Psoas muscle (tissue), 8 donors: Measurements from ENCODE around the gene SIRT6. TPM values are rescaled to one million over a fixed set of nuclear protein-coding genes. Genes with fewer than 3 reads are reported as not detected.

Source experiments
- ATAC-seq, 4 donors: fragments of 200-7000 bp; cut with Tn5 transposase; one replicate each; pipeline ENCODE4 v1.9.1; 2020; ENCODE audit warnings: moderate library complexity in 3 of 4, mild to moderate bottlenecking in 2 of 4
- DNase-seq, 2 donors: peaks; one replicate each; pipeline ENCODE4 v3.0.0-alpha.2; 2020
- H3K27ac ChIP-seq: fragments of 200-600 bp; one replicate; pipeline ENCODE4 v1.8.0; 2022
- H3K27me3 ChIP-seq, 3 donors: fragments of 200-600 bp in 1 of 3; one replicate each; pipeline versions ENCODE4 v1.6.1 to v1.8.0; 2013 to 2022; ENCODE audit warnings: low read length in 2 of 3, mild to moderate bottlenecking in 2 of 3, moderate library complexity in 1 of 3; ENCODE audit not compliant: insufficient read depth in 3 of 3
- H3K36me3 ChIP-seq, 2 donors: fragments of 200-600 bp in 1 of 2; one replicate each; pipeline versions ENCODE4 v1.6.1 to v1.8.0; 2013 to 2022; ENCODE audit warnings: low read depth in 1 of 2, mild to moderate bottlenecking in 1 of 2, moderate library complexity in 1 of 2; ENCODE audit not compliant: insufficient read depth in 1 of 2
- H3K4me1 ChIP-seq: fragments of 200-600 bp; one replicate; pipeline ENCODE4 v1.8.0; 2022
- H3K4me3 ChIP-seq: fragments of 200-600 bp; one replicate; pipeline ENCODE4 v1.8.0; 2022; ENCODE audit warnings: mild to moderate bottlenecking
- H3K9me3 ChIP-seq: fragments of 200-600 bp; one replicate; pipeline ENCODE4 v1.8.0; 2022
- WGBS, 3 donors: extraction: QIAGEN DNeasy Blood & Tissue Kit; methylation state at CpG; one replicate each; pipeline versions ENCODE4 v1.1.6 to v1.1.7; 2013; 5-methylcytosine and 5-hydroxymethylcytosine counted together
- intact Hi-C, 2 donors: fragments of 100-400 bp; cut with DNase I; formaldehyde crosslinking; loops; one replicate each; pipeline versions ENCODE4 v1.11.0 to v1.14.2; 2022
- polyA plus RNA-seq, 3 donors: library from polyadenylated mRNA; stranded (reverse); fragments of 200-250 nt; gene quantifications; one replicate each; pipeline ENCODE4 v1.2.3, GENCODE V29; 2013
- total RNA-seq, 4 donors: library from RNA; stranded (reverse); fragmentation: NEBNext Ultra II Directional in 2 of 4; extraction: Animal tissue kit (Norgen Biotek cat#: 25700) in 2 of 4; gene quantifications; one replicate each; pipeline versions ENCODE4 v1.2.1 to v1.2.4, GENCODE V29; 2021 to 2023
- TF ChIP-seq, protein P1 (sequence below): fragments of 200-600 bp; IDR thresholded peaks from one replicate; pipeline ENCODE4 v1.8.0; 2022; ENCODE audit warnings: antibody characterized with exemption
- donor health status: healthy with polysubstance abuse.
- donor health status: DM: no; HTN: no; CAD: no; lungs with moderate emphysema.
- donor health status: Bipolar disorder and iron deficiency.
- donor health status: healthy.
- donor health status: DM: yes; HTN: yes; CAD: no.
- donor health status: DM: no; HTN: no; CAD: no.
- donor health status: DM: no; HTN: no; CAD: no.
- donor health status: DM: yes; HTN: yes; CAD: no.

The SIRT6 gene
- total and polyA plus RNA-seq, 7 donors: 8.4 to 23.5 (median 13.1) TPM

DNA sequence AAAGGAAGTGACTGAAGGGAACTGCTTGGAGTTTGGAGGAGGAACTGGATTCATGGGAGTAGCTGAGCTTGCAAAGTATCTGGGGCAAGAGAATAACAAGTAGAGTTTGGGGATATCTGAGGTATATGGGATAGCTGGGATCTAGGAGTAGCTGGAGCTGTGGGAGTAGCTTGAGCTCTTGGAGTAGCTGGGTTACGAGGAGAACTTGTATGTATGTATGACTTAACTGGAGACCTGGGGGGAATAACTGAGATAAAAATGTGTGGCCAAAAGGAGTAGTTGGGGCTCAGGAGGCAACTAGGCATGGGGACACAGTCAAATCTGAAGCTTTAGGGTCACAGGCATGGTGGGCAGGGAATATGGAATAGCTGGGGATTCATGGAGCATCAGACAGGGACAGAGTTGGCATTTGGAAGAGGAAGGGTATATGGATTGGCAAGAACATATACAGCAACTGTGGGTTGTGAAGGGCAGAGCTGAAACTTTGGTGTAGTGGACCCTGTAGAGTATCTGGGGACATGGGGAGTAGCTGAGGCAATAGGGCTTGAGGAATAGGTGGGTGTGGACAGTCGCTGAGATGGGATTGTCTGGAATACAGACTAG is 18.7 kb upstream of the SIRT6 start:
- 47 to 85% (median 77%) methylated on average over 2 of the region's 2 CpGs for WGBS, 3 donors
- Histone ChIP-seq H3K4me3 (no peak overlapping the region), H3K36me3 (no peaks in the 10 kb centered on the region), H3K4me1 (peaks cover 3% of the 10 kb centered on the region), H3K27me3 (peaks cover 0 to 46% (median 18%) of the 10 kb centered on the region in 3 donors), H3K9me3 (no peaks in the 10 kb centered on the region), H3K27ac (no peak overlapping the region)
- intact Hi-C loops: loop anchor here in 1 of 2 donors (10.0 kb wide), 1 partner anchor 216 kb away; the partner anchor contains the start of gene EEF2
- TF ChIP-seq, protein P1, sequence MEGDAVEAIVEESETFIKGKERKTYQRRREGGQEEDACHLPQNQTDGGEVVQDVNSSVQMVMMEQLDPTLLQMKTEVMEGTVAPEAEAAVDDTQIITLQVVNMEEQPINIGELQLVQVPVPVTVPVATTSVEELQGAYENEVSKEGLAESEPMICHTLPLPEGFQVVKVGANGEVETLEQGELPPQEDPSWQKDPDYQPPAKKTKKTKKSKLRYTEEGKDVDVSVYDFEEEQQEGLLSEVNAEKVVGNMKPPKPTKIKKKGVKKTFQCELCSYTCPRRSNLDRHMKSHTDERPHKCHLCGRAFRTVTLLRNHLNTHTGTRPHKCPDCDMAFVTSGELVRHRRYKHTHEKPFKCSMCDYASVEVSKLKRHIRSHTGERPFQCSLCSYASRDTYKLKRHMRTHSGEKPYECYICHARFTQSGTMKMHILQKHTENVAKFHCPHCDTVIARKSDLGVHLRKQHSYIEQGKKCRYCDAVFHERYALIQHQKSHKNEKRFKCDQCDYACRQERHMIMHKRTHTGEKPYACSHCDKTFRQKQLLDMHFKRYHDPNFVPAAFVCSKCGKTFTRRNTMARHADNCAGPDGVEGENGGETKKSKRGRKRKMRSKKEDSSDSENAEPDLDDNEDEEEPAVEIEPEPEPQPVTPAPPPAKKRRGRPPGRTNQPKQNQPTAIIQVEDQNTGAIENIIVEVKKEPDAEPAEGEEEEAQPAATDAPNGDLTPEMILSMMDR: no peak
- DNase-seq (no peak), ATAC-seq (no peak)

DNA sequence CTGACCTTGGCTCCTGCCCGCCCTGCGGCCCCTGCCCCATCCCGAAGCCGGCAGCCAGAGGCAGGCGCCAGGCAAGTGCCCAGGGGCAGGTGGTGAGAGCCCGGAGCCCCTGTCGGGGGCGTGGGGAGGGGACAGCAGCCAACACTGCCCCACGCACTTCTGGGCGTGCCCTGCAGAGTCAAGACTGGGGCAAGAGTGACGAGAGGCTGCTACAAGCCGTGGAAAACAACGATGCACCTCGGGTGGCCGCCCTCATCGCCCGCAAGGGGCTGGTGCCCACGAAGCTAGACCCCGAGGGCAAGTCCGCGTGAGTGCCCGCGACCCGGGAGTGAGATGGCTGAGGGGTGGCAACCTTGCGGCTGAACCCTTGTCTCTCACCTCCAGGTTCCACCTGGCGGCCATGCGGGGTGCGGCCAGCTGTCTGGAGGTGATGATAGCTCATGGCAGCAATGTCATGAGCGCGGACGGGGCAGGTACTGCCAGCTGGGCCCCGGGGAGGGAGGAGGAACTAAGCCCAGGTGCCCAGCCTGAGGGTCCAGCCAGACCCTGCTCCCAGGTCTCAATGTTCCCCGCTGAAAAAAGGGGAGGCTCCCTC is 17.4 kb upstream of the SIRT6 start:
- 64 to 71% (median 68%) methylated on average over 33 of the region's 33 CpGs for WGBS, 3 donors
- peaks cover 1% of the 10 kb centered on the region for H3K4me1 ChIP-seq
- H3K36me3 ChIP-seq: no peaks in the 10 kb centered on the region
- DNase-seq (no peak), ATAC-seq (no peak)
- no peak overlapping the region for H3K27ac ChIP-seq
- TF ChIP-seq, protein P1: no peak
- H3K27me3 ChIP-seq: peaks cover 0 to 56% (median 20%) of the 10 kb centered on the region in 3 donors
- no peaks in the 10 kb centered on the region for H3K9me3 ChIP-seq
- H3K4me3 ChIP-seq: no peak overlapping the region
- intact Hi-C loops: loop anchor here in 1 of 2 donors (10.0 kb wide), 1 partner anchor 215 kb away; the partner anchor contains the start of gene EEF2

DNA sequence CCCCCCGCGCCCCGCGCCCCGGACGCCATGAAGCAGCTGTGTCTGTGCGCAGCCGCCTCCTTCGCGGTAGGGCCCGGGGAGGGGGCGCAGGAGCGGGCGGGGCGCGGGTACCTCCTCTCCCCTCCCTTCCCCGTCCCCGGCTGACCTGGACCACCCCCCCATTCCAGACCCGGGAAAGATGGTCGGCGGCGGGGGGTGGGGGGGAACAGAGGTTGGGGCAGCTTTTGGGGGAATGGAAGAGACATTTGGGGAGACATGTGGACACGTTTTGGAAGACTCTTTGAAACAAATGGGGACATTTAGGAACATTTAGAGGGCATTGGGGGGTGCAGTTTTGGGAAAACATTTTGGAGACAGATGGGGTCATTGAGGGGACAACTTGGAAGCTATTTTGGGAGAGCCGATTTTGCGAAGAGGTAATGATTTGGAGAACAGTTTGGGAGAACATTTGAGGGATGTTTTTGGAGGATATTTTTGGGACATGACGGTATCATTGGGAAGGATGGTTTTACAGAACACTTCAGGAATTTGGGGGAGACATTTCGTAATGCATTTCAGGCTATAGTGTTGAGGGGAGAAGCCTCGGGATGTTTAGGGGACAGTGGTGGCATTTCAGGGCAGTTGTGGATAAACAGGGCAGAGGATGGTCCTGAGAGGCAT is 16.2 kb upstream of the SIRT6 start:
- Histone ChIP-seq H3K27me3 (peaks cover 0 to 64% (median 22%) of the 10 kb centered on the region in 3 donors), H3K4me3 (no peak overlapping the region), H3K27ac (no peak overlapping the region), H3K36me3 (no peaks in the 10 kb centered on the region), H3K4me1 (no peaks in the 10 kb centered on the region), H3K9me3 (no peaks in the 10 kb centered on the region)
- TF ChIP-seq, protein P1: no peak
- no peak for ATAC-seq
- DNase-seq: no peak
- WGBS, 3 donors: 4 to 13% (median 12%) methylated on average over 6 to 28 of the region's 28 CpGs
- intact Hi-C loops: no loop called here

DNA sequence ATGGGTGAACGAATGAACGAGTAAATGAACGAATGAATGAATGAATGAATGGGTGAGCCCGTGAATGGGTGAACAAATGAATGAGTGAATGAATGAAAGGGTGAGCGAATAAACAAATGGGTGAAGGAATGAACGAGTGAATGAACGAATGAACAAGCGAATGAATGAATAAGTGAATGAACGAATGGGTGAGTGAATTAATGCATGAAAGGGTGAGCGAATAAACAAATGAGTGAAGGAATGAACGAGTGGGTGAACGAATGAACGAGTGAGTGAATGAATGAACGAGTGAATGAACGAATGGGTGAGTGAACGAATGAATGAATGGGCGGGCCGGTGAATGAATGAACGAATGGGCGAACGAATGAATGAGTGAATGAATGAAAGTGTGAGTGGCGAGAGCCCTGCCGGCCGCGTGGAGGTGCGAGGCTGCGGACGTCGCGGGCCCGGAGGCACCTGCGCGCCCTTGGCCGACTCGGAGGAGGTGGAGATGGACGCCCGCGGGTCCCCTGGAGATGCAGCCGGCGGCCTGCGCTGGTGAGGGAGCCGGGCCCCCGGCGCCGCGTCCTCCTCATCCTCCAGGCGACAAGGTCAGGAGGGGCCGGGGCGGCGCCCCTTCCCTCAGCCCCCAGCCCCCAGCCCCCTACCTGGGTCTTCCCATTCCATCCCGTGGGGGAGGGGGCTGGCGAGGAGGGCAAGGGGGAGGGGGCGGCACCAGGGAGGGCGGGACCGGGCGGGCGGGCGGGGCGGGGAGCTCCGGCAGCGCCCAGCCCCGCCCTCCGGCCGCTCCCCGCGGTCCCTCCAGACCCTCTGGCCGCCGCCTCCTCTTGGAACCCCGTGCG is 15.5 kb upstream of the SIRT6 start:
- ATAC-seq: no peak
- Histone ChIP-seq H3K4me3 (no peak overlapping the region), H3K36me3 (no peaks in the 10 kb centered on the region), H3K27me3 (peaks cover 0 to 64% (median 22%) of the 10 kb centered on the region in 3 donors), H3K9me3 (no peaks in the 10 kb centered on the region), H3K27ac (no peak overlapping the region), H3K4me1 (no peaks in the 10 kb centered on the region)
- intact Hi-C loops: no loop called here
- no peak for DNase-seq
- WGBS, 3 donors: 16 to 29% (median 29%) methylated on average over 33 to 70 of the region's 70 CpGs
- TF ChIP-seq, protein P1: no peak
